ENCODE measurements around the gene S100A13.

DNA sequence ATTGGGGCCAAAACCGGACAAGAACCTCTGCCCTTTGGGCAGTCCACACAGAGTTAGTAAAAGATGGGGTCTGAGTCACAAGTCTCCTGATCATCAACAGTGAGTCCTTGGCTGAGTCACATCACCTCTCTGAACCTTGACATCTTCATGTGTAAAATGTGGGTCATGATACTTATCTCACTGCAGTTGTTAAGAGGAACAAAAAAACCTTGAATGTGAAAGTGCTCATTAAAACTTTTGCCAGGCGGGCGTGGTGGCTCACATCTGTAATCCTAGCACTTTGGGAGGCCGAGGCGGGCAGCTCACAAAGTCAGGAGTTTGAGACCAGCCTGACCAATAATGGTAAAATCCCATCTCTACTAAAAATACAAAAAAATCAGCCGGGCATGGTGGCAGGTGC, 30.1 kb downstream of the S100A13 start:
- TF ChIP-seq CTCF (IDR thresholded peaks at IDR 0.05; ENCODE audit: poor library complexity) (no peak), EZH2 (IDR thresholded peaks at IDR 0.05; ENCODE audit: borderline replicate concordance) (no peak), EZH2phosphoT487 (IDR thresholded peaks at IDR 0.05; ENCODE audit: low read depth, severe bottlenecking, unreplicated experiment) (no peak)
